IPS-20b (cell line): ENCODE measurements around the gene FBLN5.

Experiments used
- H3K27ac ChIP-seq: one replicate; pipeline ENCODE4 v1.5.1; 2013; ENCODE audit warnings: low read length
- H3K27me3 ChIP-seq: 2 replicates; pipeline ENCODE4 v1.6.1; 2013; ENCODE audit warnings: mild to moderate bottlenecking, low read length, inconsistent platforms; ENCODE audit not compliant: insufficient read depth
- H3K36me3 ChIP-seq: 2 replicates; pipeline ENCODE4 v1.6.1; 2013; ENCODE audit warnings: low read depth, mild to moderate bottlenecking, inconsistent platforms, low read length, moderate library complexity; ENCODE audit not compliant: insufficient read depth
- H3K4me1 ChIP-seq: 2 replicates; pipeline ENCODE4 v1.6.1; 2013; ENCODE audit warnings: mild to moderate bottlenecking, control low read depth, inconsistent platforms, low read length, moderate library complexity; ENCODE audit not compliant: insufficient read depth
- H3K4me3 ChIP-seq: 2 replicates; pipeline ENCODE4 v1.5.1; 2013; ENCODE audit warnings: mild to moderate bottlenecking, low read length, inconsistent platforms
- H3K9ac ChIP-seq: 2 replicates; pipeline ENCODE4 v1.6.1; 2013; ENCODE audit warnings: low read depth, mild to moderate bottlenecking, inconsistent platforms, low read length, moderate library complexity
- H3K9me3 ChIP-seq: 2 replicates; pipeline ENCODE4 v1.6.1; 2013; ENCODE audit warnings: mild to moderate bottlenecking, low read depth, low read length, inconsistent platforms; ENCODE audit not compliant: insufficient read depth

FBLN5 gene

DNA sequence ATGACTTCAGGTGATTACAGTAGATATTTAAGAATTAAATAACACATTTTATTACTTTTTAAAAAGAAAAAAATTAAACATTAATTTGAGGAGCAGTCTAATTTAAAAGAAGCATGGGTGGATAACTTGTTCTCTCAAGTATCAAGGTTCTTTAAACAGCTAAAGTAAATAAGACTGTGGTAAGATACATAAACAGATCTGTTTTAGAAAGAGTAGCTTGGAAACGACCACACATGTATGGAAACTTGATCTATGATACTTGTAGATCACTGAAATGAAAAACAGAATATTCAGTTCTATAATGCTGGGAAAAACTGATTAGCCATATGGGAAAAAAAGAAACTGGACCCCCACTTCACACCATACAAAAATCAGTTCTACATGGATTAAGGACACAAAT is 116.2 kb downstream of the FBLN5 start:
- Histone ChIP-seq H3K27me3 (peaks cover 22% of the 10 kb centered on the region), H3K9me3 (no peaks in the 10 kb centered on the region), H3K9ac (peak overlapping the region; percentile 29; the same call in 1 of the 2 replicates), H3K27ac (no peak overlapping the region), H3K36me3 (no peaks in the 10 kb centered on the region), H3K4me3 (peak overlapping the region; percentile 53), H3K4me1 (peaks cover 38% of the 10 kb centered on the region; the same call in 1 of the 2 replicates)

DNA sequence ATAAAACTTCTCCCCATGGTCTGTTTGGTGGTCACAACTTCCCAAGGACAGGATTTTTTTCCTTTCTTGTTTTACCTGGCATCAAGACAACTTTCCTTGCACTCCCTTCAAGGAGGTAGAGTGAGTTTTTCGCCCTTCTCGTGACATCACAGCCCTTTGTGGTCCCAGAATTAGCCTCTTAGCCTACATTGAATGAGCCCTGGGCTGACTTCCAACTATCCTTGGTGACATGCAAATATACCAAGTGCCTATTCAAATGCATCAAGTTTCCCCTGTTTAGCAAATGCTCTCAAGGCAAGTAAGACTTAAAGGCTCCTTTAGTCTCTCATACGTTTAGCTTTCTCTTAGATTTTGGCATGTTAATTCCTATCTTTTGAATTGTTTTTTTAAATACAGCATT is 116.7 kb downstream of the FBLN5 start:
- Histone ChIP-seq H3K4me3 (peak overlapping the region; percentile 53), H3K4me1 (peaks cover 38% of the 10 kb centered on the region; the same call in 1 of the 2 replicates)

GRCh38 chr14:91829511-91829910 is 118.0 kb downstream of the FBLN5 start:
- peaks cover 36% of the 10 kb centered on the region; the same call in 1 of the 2 replicates for H3K4me1 ChIP-seq
- no peaks in the 10 kb centered on the region for H3K9me3 ChIP-seq
- no peak overlapping the region for H3K27ac ChIP-seq
- no peak overlapping the region; the same call in 1 of the 2 replicates for H3K9ac ChIP-seq
- peaks cover 7% of the 10 kb centered on the region; the same call in 1 of the 2 replicates for H3K27me3 ChIP-seq
- no peaks in the 10 kb centered on the region for H3K36me3 ChIP-seq
- no peak overlapping the region for H3K4me3 ChIP-seq

More for the DNA sequence above, 116.7 kb downstream of the FBLN5 start:
- peak overlapping the region; percentile 21 for H3K27ac ChIP-seq
- H3K9ac ChIP-seq, result peak overlapping the region; percentile 29; the same call in 1 of the 2 replicates
- H3K36me3 ChIP-seq, result no peaks in the 10 kb centered on the region
- no peaks in the 10 kb centered on the region for H3K9me3 ChIP-seq
- H3K27me3 ChIP-seq, result peaks cover 19% of the 10 kb centered on the region

- Histone ChIP-seq H3K4me1 (peaks cover 38% of the 10 kb centered on the region; the same call in 1 of the 2 replicates), H3K27ac (no peak overlapping the region), H3K27me3 (no peaks in the 10 kb centered on the region), H3K36me3 (no peaks in the 10 kb centered on the region), H3K9ac (no peak overlapping the region), H3K9me3 (no peaks in the 10 kb centered on the region), H3K4me3 (no peak overlapping the region)
These were observed 119.7 kb downstream of the FBLN5 start for GRCh38 chr14:91827746-91828145.
